Neural progenitor cell (in vitro differentiated cells): ENCODE results near the gene PLEKHG5. TPM values are rescaled to one million over a fixed set of nuclear protein-coding genes. Genes with fewer than 3 reads are reported as not detected.

ENCODE experiments used
- DNase-seq: peaks from one replicate; pipeline ENCODE4 v3.0.0-alpha.2; 2016; ENCODE audit warnings: low spot score
- H2AFZ ChIP-seq: fragments of 200-600 bp; sonication (generic); replicated peaks from 2 replicates; pipeline ENCODE4 v1.6.1; 2016; ENCODE audit warnings: antibody characterized with exemption
- H3F3A ChIP-seq: fragments of 200-600 bp; sonication (generic); 2 replicates; pipeline ENCODE4 v1.6.1; 2016; ENCODE audit warnings: antibody characterized with exemption, low read depth
- H3K27ac ChIP-seq: fragments of 200-600 bp; sonication (generic); 2 replicates; pipeline ENCODE4 v1.5.1; 2016; ENCODE audit warnings: mild to moderate bottlenecking
- H3K27me3 ChIP-seq: fragments of 200-600 bp; sonication (generic); 2 replicates; pipeline ENCODE4 v1.6.1; 2016; ENCODE audit warnings: mild to moderate bottlenecking, moderate library complexity
- H3K36me3 ChIP-seq: fragments of 200-600 bp; sonication (generic); 2 replicates; pipeline ENCODE4 v1.5.1; 2016
- H3K4me1 ChIP-seq: fragments of 200-600 bp; sonication (generic); 2 replicates; pipeline ENCODE4 v1.6.1; 2016; ENCODE audit warnings: mixed run types
- H3K4me2 ChIP-seq: fragments of 200-600 bp; sonication (generic); 2 replicates; pipeline ENCODE4 v1.6.1; 2016
- H3K4me3 ChIP-seq: fragments of 200-600 bp; sonication (generic); 2 replicates; pipeline ENCODE4 v1.5.1; 2016
- H3K79me2 ChIP-seq: fragments of 200-600 bp; sonication (generic); 2 replicates; pipeline ENCODE4 v1.6.1; 2016; ENCODE audit warnings: low read depth
- H3K9ac ChIP-seq: fragments of 200-600 bp; sonication (generic); 2 replicates; pipeline ENCODE4 v1.6.1; 2016
- H3K9me3 ChIP-seq: fragments of 200-600 bp; sonication (generic); 2 replicates; pipeline ENCODE4 v1.5.1; 2016; ENCODE audit warnings: low read depth
- H4K20me1 ChIP-seq: fragments of 200-600 bp; sonication (generic); 2 replicates; pipeline ENCODE4 v1.6.1; 2016; ENCODE audit warnings: low read depth
- H3K27ac Mint-ChIP-seq: 3 replicates; pipeline ENCODE4 v1.8.0; 2021; ENCODE audit warnings: mixed read lengths
- H3K27me3 Mint-ChIP-seq: 2 replicates; pipeline ENCODE4 v1.8.0; 2022; ENCODE audit warnings: low read depth, mild to moderate bottlenecking, inconsistent platforms, moderate library complexity, mixed read lengths; ENCODE audit not compliant: insufficient read depth
- H3K36me3 Mint-ChIP-seq: 3 replicates; pipeline ENCODE4 v1.8.0; 2021; ENCODE audit warnings: mixed read lengths
- H3K4me1 Mint-ChIP-seq: 3 replicates; pipeline ENCODE4 v1.8.0; 2021; ENCODE audit warnings: mixed read lengths
- H3K4me3 Mint-ChIP-seq: 3 replicates; pipeline ENCODE4 v1.8.0; 2021; ENCODE audit warnings: mild to moderate bottlenecking, moderate library complexity, mixed read lengths
- H3K9me3 Mint-ChIP-seq: 3 replicates; pipeline ENCODE4 v1.8.0; 2020; ENCODE audit warnings: mixed read lengths
- CTCF ChIP-seq: fragments of 200-600 bp; sonication (generic); IDR thresholded peaks from 2 replicates; pipeline ENCODE4 v1.5.1; 2017; ENCODE audit warnings: antibody characterized with exemption, mild to moderate bottlenecking
- EZH2 ChIP-seq: fragments of 200-600 bp; sonication (generic); IDR thresholded peaks from 2 replicates; pipeline ENCODE4 v1.6.1; 2017; ENCODE audit warnings: antibody characterized with exemption, mild to moderate bottlenecking, moderate library complexity
- EZH2phosphoT487 ChIP-seq: fragments of 200-600 bp; sonication (generic); IDR thresholded peaks from 2 replicates; pipeline ENCODE4 v1.6.1; 2017; ENCODE audit warnings: antibody characterized with exemption
- total RNA-seq: library from RNA; depleted of rRNA; stranded (reverse); fragments of >200 nt; gene quantifications from 2 replicates; pipeline ENCODE4 v1.2.3, GENCODE V29; 2015; ENCODE audit warnings: low replicate concordance

Gene PLEKHG5
- total RNA-seq, 1 donor from 2014 or later = 7.4 TPM

- Histone ChIP-seq H3K27ac (no peak overlapping the region), H3K79me2 (no peaks in the 10 kb centered on the region), H3K4me1 (peaks cover 10% of the 10 kb centered on the region), H3K9ac (no peak overlapping the region), H2AFZ (no peak overlapping the region), H4K20me1 (no peaks in the 10 kb centered on the region), H3K4me3 (no peak overlapping the region), H3K36me3 (no peaks in the 10 kb centered on the region), H3K27me3 (peaks cover 28% of the 10 kb centered on the region), H3F3A (no peaks in the 10 kb centered on the region), H3K9me3 (no peaks in the 10 kb centered on the region), H3K4me2 (no peak overlapping the region)
- TF ChIP-seq EZH2 (no peak), EZH2phosphoT487 (no peak), CTCF (no peak)
- Mint-ChIP-seq H3K4me3 (no peak overlapping the region), H3K36me3 (peaks cover 6% of the 10 kb centered on the region), H3K27ac (no peak overlapping the region), H3K27me3 (peaks cover 2% of the 10 kb centered on the region), H3K4me1 (no peaks in the 10 kb centered on the region), H3K9me3 (no peaks in the 10 kb centered on the region)
- DNase-seq = no peak
Measured at GRCh38 chr1:6466751-6467150, 24.7 kb downstream of the PLEKHG5 start.

GRCh38 chr1:6466023-6466422 lies 25.4 kb downstream of the PLEKHG5 start, which contains the start of gene TNFRSF25:
TNFRSF25 (minus strand) TSS chr1:6466173; CDS start chr1:6466107, 66 bp downstream.
- Histone ChIP-seq H3K27me3 (peaks cover 22% of the 10 kb centered on the region), H3K4me2 (peak within 1 kb of the TSS; percentile 42), H3K9ac (no peak within 1 kb of the TSS), H3K79me2 (no peaks in the 10 kb centered on the region), H4K20me1 (no peaks in the 10 kb centered on the region), H2AFZ (no peak within 1 kb of the TSS), H3K4me1 (peaks cover 10% of the 10 kb centered on the region), H3K27ac (no peak within 1 kb of the TSS), H3K4me3 (no peak within 1 kb of the TSS), H3K9me3 (no peaks in the 10 kb centered on the region), H3F3A (no peaks in the 10 kb centered on the region), H3K36me3 (no peaks in the 10 kb centered on the region)
- H3K27me3 Mint-ChIP-seq = peaks cover 2% of the 10 kb centered on the region
- peaks cover under 1% of the 10 kb centered on the region for H3K4me1 Mint-ChIP-seq
- H3K4me3 Mint-ChIP-seq = no peak within 1 kb of the TSS
- no peak within 1 kb of the TSS for H3K27ac Mint-ChIP-seq
- TF ChIP-seq CTCF = no peak
- no peak for TF ChIP-seq EZH2phosphoT487
- TF ChIP-seq EZH2 = no peak
- no peaks in the 10 kb centered on the region for H3K9me3 Mint-ChIP-seq
- peak; percentile 45 for DNase-seq
- H3K36me3 Mint-ChIP-seq = peaks cover 6% of the 10 kb centered on the region

GRCh38 chr1:6465461-6466005 lies 25.9 kb downstream of the PLEKHG5 start:
- Histone ChIP-seq H2AFZ (no peak overlapping the region), H3K9ac (no peak overlapping the region), H3K27me3 (peaks cover 17% of the 10 kb centered on the region), H3F3A (no peaks in the 10 kb centered on the region), H3K4me1 (peaks cover 13% of the 10 kb centered on the region), H3K79me2 (no peaks in the 10 kb centered on the region), H3K9me3 (no peaks in the 10 kb centered on the region), H3K27ac (no peak overlapping the region), H3K4me3 (no peak overlapping the region), H4K20me1 (no peaks in the 10 kb centered on the region), H3K36me3 (no peaks in the 10 kb centered on the region), H3K4me2 (peak overlapping the region; percentile 42)
- H3K27ac Mint-ChIP-seq = no peak overlapping the region
- TF ChIP-seq EZH2phosphoT487 = no peak
- no peak for TF ChIP-seq EZH2
- TF ChIP-seq CTCF = no peak
- no peak overlapping the region for H3K4me3 Mint-ChIP-seq
- peaks cover 6% of the 10 kb centered on the region for H3K36me3 Mint-ChIP-seq
- no peaks in the 10 kb centered on the region for H3K9me3 Mint-ChIP-seq
- DNase-seq = no peak
- H3K4me1 Mint-ChIP-seq = peaks cover 4% of the 10 kb centered on the region
- H3K27me3 Mint-ChIP-seq = peaks cover 2% of the 10 kb centered on the region
